H1 (cell line): ENCODE data around the gene TMBIM4. TPM values are rescaled to one million over a fixed set of nuclear protein-coding genes. Genes with fewer than 3 reads are reported as not detected.

Source experiments
- RAD21 ChIP-seq, 2 experiments: IDR thresholded peaks in 1 of 2; conservative IDR thresholded peaks in 1 of 2; 2 replicates each; pipeline ENCODE4 v1.6.1; 2011; ENCODE audit warnings: low read depth in 2 of 2, low read length in 2 of 2, improper control_type of control experiment in 1 of 2, inconsistent platforms in 1 of 2, mild to moderate bottlenecking in 1 of 2, moderate library complexity in 1 of 2
- TEAD4 ChIP-seq: IDR thresholded peaks from 2 replicates; pipeline ENCODE4 v1.6.1; 2012; ENCODE audit warnings: low read depth, low read length, inconsistent platforms, mixed read lengths
- polyA plus RNA-seq, 7 experiments: library from polyadenylated mRNA; depleted of rRNA in 3 of 7; stranded (reverse) in 5 of 7; unstranded in 2 of 7; fragments of >200 nt in 5 of 7; fragments of 200-250 nt in 2 of 7; gene quantifications; 1 replicate in 5 of 7; 2 replicates in 1 of 7; 4 replicates in 1 of 7; pipeline versions ENCODE4 v1.2.1 to v1.2.3, GENCODE V29; 2011 to 2013; ENCODE audit warnings: missing spikeins in 2 of 7, mixed read lengths in 2 of 7
- total RNA-seq: library from RNA; stranded (reverse); fragmentation: NEBNext Ultra II Directional; extraction: Animal tissue kit (Norgen Biotek cat#: 25700); gene quantifications from 2 replicates; pipeline ENCODE4 v1.2.1, GENCODE V29; 2021
- TF ChIP-seq, protein P1 (sequence below): fragments of 300-600 bp; sonication (generic); IDR thresholded peaks from 2 replicates; pipeline ENCODE4 v1.7.1; 2012; ENCODE audit warnings: low read length, moderate library complexity, mild to moderate bottlenecking, inconsistent platforms; ENCODE audit not compliant: insufficient replicate concordance
- TF ChIP-seq, protein P2 (sequence below): IDR thresholded peaks from 2 replicates; pipeline ENCODE4 v1.6.1; 2012; ENCODE audit warnings: inconsistent platforms
- TF ChIP-seq, protein P3 (sequence below), 3 experiments: IDR thresholded peaks; 1 replicate in 2 of 3; 2 replicates in 1 of 3; pipeline versions ENCODE4 v1.5.1 to v1.6.1; 2011; ENCODE audit warnings: low read length in 3 of 3, mild to moderate bottlenecking in 3 of 3, inconsistent platforms in 2 of 3, low read depth in 1 of 3, moderate library complexity in 1 of 3; ENCODE audit not compliant: insufficient read depth in 1 of 3; ENCODE audit errors: control extremely low read depth in 1 of 3

The TMBIM4 gene
- total and polyA plus RNA-seq, 2 of the 8 experiments (the other 6 are each of a cell fraction or from before 2014, with no cell fraction given): 12.8 to 46.6 TPM

DNA sequence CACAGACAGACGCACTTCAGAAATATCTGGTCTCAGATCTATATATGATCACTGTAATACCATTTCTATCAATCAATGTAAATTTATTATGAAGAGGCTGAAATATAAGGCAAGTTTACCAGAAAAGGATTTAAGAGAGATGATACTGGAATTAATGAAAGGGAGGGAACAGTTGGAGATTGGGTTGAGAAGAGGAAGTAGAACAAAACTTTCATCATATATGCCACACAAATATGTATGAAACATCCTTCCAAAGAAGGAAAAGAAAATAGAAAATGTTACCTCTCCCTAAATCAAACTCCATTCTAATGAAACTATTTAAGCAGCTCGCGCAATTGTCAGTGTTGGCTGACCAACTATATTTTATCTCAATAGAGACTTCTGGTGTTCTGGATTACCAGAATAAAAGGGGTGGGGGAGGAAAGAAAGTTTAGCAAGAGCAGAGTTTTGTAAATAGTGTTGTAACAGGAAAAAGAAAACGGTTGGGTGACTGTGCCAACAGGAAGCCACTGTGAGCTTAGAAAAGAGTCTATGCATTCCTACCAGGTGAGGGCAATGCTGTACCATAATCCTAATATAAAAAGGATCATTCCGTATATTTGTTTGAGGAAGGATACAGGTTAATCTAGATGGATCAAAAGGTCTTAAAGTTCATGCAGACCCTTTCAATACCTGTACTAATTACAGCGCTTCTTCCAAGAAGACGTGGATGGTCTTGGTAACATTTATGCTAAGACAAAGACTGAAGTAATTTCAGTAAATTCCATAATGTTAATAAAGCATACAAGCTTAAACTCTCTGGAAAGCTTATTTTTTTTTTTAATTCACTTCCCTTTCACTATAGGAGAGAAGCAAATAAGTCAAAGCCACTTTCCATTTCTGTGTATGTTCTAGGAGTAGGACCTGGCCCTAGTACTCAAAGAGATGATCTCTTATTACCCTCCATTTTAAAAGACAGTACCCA, 24.7 kb downstream of the TMBIM4 start (continued):
- TF ChIP-seq, protein P1, sequence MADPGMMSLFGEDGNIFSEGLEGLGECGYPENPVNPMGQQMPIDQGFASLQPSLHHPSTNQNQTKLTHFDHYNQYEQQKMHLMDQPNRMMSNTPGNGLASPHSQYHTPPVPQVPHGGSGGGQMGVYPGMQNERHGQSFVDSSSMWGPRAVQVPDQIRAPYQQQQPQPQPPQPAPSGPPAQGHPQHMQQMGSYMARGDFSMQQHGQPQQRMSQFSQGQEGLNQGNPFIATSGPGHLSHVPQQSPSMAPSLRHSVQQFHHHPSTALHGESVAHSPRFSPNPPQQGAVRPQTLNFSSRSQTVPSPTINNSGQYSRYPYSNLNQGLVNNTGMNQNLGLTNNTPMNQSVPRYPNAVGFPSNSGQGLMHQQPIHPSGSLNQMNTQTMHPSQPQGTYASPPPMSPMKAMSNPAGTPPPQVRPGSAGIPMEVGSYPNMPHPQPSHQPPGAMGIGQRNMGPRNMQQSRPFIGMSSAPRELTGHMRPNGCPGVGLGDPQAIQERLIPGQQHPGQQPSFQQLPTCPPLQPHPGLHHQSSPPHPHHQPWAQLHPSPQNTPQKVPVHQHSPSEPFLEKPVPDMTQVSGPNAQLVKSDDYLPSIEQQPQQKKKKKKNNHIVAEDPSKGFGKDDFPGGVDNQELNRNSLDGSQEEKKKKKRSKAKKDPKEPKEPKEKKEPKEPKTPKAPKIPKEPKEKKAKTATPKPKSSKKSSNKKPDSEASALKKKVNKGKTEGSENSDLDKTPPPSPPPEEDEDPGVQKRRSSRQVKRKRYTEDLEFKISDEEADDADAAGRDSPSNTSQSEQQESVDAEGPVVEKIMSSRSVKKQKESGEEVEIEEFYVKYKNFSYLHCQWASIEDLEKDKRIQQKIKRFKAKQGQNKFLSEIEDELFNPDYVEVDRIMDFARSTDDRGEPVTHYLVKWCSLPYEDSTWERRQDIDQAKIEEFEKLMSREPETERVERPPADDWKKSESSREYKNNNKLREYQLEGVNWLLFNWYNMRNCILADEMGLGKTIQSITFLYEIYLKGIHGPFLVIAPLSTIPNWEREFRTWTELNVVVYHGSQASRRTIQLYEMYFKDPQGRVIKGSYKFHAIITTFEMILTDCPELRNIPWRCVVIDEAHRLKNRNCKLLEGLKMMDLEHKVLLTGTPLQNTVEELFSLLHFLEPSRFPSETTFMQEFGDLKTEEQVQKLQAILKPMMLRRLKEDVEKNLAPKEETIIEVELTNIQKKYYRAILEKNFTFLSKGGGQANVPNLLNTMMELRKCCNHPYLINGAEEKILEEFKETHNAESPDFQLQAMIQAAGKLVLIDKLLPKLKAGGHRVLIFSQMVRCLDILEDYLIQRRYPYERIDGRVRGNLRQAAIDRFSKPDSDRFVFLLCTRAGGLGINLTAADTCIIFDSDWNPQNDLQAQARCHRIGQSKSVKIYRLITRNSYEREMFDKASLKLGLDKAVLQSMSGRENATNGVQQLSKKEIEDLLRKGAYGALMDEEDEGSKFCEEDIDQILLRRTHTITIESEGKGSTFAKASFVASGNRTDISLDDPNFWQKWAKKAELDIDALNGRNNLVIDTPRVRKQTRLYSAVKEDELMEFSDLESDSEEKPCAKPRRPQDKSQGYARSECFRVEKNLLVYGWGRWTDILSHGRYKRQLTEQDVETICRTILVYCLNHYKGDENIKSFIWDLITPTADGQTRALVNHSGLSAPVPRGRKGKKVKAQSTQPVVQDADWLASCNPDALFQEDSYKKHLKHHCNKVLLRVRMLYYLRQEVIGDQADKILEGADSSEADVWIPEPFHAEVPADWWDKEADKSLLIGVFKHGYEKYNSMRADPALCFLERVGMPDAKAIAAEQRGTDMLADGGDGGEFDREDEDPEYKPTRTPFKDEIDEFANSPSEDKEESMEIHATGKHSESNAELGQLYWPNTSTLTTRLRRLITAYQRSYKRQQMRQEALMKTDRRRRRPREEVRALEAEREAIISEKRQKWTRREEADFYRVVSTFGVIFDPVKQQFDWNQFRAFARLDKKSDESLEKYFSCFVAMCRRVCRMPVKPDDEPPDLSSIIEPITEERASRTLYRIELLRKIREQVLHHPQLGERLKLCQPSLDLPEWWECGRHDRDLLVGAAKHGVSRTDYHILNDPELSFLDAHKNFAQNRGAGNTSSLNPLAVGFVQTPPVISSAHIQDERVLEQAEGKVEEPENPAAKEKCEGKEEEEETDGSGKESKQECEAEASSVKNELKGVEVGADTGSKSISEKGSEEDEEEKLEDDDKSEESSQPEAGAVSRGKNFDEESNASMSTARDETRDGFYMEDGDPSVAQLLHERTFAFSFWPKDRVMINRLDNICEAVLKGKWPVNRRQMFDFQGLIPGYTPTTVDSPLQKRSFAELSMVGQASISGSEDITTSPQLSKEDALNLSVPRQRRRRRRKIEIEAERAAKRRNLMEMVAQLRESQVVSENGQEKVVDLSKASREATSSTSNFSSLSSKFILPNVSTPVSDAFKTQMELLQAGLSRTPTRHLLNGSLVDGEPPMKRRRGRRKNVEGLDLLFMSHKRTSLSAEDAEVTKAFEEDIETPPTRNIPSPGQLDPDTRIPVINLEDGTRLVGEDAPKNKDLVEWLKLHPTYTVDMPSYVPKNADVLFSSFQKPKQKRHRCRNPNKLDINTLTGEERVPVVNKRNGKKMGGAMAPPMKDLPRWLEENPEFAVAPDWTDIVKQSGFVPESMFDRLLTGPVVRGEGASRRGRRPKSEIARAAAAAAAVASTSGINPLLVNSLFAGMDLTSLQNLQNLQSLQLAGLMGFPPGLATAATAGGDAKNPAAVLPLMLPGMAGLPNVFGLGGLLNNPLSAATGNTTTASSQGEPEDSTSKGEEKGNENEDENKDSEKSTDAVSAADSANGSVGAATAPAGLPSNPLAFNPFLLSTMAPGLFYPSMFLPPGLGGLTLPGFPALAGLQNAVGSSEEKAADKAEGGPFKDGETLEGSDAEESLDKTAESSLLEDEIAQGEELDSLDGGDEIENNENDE: peak; percentile 45
- TF ChIP-seq TEAD4: peak; percentile 99
- TF ChIP-seq RAD21 (IDR thresholded peaks at IDR 0.05 in 1 of 2, conservative IDR thresholded peaks at IDR 0.05 in 1 of 2; ENCODE audit: low read depth in 2 of 2, low read length in 2 of 2): peak; percentile 74 to 78
- TF ChIP-seq, protein P2, sequence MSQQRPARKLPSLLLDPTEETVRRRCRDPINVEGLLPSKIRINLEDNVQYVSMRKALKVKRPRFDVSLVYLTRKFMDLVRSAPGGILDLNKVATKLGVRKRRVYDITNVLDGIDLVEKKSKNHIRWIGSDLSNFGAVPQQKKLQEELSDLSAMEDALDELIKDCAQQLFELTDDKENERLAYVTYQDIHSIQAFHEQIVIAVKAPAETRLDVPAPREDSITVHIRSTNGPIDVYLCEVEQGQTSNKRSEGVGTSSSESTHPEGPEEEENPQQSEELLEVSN: no peak
- TF ChIP-seq, protein P3, sequence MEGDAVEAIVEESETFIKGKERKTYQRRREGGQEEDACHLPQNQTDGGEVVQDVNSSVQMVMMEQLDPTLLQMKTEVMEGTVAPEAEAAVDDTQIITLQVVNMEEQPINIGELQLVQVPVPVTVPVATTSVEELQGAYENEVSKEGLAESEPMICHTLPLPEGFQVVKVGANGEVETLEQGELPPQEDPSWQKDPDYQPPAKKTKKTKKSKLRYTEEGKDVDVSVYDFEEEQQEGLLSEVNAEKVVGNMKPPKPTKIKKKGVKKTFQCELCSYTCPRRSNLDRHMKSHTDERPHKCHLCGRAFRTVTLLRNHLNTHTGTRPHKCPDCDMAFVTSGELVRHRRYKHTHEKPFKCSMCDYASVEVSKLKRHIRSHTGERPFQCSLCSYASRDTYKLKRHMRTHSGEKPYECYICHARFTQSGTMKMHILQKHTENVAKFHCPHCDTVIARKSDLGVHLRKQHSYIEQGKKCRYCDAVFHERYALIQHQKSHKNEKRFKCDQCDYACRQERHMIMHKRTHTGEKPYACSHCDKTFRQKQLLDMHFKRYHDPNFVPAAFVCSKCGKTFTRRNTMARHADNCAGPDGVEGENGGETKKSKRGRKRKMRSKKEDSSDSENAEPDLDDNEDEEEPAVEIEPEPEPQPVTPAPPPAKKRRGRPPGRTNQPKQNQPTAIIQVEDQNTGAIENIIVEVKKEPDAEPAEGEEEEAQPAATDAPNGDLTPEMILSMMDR (IDR thresholded peaks at IDR 0.05; ENCODE audit: control extremely low read depth in 1 of 3, insufficient read depth in 1 of 3, low read depth in 1 of 3, low read length in 3 of 3): peak in 2 of 3 experiments; percentile 38 to 77; a peak in 3 of 4 replicates
